Smooth muscle cell of the brain vasculature (primary cell): ENCODE measurements around the gene TMEM208.

Experiments
- DNase-seq: peaks from one replicate; pipeline ENCODE4 v3.0.0-alpha.2; 2012; ENCODE audit warnings: low read depth, low spot score

Gene TMEM208

DNA sequence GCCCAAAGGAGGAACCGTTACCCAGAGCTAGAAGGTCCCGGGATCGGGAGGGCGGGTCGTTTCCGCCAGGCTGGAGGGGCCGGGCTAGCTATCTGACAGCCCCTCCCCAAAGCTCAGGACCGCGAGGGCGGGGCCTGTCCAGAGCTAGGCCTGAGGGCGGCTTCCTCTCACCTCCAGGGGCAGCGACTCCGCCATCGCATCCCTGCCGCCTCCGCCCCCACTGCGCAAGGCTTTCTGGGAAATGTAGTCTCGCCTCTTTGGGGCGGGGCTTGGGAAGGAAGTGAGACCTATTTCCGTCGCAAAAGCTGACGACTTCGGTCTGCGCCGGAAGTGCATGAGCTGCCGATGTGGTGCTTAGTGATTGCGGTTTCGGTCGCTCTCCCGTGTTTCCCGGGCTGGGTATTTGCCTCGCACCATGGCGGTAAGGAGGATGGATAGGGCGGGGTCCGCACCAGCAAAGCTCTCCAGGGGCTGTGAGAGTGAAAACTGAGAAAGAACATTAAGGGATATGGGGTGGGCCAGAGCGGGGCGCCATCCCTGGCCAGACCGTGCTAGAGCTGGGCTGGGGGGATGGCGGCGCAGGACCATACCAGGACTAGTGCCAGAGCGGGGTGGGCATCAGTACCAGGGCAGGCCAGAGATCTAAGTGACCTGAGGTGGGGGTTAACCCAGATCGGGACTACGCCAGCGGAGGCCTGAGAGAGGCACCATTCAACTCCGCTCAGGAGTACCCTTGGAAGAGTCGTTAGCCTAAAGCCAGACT is at the start of gene TMEM208:
TMEM208 (plus strand) TSS at position 327 of the 763 bp plus-strand sequence; CDS start at position 416, 89 bp downstream.
- DNase-seq: peak; percentile 98

DNA sequence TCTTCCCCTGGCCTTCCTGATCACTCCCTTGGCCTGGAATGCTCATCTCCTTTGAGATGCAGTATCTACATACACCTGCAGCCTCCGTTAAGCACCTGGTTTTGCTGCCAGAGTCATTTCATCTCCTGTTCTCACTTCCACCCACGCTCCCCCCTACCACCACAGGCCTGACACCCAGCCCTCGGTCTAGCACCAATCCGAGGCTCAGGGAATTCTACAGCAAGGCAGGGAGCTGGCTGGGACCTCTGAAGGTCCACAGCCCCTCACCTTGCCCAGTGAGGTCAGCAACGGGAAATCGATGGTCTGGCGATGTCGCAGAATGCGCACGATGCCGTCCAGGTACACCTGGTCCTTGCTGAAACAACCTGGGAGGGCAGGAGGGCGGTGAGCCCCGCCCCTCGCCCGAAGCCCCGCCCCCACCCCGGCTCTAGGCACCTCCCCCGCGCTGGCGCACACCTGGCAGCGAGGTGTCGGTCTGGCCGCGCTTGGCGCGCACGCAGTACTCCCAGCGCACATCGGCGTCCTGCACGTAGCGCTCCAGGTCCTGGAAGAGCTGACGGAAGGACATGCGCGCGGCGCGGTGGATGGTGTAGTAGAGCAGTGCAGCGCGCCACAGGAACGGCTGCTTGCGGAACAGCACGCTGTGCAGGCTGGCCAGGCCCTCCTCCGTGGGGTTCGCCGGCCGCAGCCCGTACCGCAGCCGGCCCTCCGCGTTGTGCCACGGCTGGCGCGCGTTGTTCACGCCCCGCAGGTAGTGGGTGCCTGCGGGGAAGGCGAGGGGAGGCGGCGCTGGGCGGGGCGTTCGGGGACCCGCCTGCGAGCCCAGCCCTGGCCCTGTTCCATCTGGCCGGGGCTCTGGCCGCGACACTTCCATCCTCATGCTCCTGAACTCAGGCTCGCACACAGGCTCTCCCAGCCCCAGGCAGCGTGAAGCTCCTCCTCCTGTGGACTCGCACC is 48.9 kb upstream of the TMEM208 start:
- DNase-seq: no peak

DNA sequence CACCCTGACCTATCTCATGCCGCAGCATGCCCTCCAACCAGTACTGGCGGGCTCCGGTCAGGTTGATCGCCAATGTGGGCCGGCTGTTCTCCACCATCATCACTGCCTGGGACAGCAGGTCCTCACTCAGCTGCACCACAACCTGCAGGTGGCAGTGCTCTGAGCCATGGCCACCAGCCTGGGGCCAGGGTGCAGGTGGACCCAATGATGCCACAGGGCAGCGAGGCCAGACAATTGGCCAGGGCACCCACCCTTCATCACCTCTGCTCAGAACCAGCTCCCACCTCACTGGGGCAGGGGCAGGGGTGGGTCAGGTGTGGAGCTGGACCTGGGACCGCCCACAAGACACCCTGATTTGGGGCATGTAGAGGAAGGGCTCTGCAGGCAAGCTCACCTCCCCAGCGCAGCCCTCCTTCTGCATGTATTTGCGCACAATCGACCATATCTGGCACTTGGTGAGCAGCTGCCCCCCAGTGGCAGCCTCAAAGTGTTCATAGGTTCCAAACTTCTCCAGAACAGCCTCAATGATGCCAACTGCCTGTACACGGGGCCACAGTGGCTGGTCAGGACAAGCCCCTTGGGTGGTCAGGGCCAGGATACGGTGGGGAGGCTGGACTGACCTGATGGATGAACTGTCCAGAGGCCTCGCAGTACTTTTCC is 47.4 kb upstream of the TMEM208 start:
- no peak for DNase-seq

DNA sequence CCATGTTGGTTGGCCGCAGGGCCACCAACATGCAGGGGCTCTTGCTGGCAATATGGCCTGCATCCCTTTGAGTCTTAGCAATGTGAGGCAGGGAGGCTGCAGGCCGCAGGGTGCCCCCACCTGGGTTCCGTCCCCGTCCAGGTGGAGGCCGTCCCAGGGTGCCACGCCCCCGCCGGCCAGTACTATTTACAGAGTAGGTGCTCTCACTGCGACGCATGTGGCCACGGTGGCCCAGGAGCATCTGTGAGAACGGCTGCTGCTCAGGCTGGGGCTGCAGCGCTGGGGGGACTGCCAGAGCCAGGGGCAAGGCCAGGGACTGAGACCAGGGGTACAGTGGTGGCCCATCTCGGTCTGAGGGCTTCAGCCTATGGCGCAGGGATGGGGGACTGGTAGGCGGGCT is 46.8 kb upstream of the TMEM208 start:
- DNase-seq: no peak

DNA sequence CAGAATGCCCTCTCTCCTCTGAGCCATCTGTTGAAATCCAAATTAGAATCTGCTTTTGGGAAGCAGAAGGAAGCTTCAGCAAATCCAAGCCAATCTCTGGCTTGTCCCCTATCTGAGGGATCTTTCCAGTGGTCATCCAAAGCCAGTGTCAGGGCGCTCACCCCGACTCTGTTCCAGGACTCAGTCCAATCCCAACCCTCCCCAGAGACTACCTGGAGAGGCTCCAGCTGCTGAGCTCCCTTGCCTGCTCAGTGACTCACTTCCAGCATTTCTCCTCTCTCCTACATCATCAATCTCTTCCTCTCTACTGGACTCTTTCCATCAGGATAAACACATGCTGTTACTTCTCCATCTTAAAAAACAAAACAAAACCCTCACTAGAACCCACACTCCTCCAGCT is 45.6 kb upstream of the TMEM208 start:
- DNase-seq: peak; percentile 28

DNA sequence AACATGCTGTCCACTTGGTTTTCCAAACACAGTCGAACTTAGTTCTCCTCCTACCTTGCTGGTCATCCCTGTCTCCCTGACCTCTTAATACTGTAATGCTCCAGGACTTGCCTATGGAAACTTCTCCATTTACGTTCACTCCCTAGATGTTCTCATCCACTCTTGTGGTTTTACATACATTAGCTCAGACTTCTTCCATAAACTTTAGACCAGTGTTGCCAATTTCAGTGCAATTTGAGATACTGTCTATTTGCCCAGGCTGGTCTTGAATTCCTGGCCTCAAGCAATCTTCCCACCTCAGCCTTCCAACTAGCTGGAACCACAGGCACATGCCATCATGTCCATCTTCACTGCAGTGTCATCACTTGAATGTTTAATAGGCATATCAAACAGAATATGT is 44.6 kb upstream of the TMEM208 start:
- DNase-seq: no peak

DNA sequence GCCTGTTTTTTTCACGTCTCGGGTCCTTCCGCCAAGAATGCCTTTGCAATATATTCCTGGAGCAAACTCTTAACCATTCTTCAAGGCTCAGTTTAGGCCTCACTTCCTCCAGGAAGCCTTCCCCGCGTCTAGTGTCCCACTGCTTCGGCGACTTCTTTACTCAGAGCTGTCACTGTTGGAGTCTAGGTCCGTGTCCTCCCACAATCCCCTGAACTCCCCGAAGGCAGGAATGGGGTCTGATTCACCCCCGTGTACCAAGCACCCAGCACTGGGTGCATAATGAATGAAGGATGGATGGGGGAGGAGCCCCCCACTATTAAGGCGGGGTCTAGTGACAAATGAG is 43.7 kb upstream of the TMEM208 start:
- no peak for DNase-seq

DNA sequence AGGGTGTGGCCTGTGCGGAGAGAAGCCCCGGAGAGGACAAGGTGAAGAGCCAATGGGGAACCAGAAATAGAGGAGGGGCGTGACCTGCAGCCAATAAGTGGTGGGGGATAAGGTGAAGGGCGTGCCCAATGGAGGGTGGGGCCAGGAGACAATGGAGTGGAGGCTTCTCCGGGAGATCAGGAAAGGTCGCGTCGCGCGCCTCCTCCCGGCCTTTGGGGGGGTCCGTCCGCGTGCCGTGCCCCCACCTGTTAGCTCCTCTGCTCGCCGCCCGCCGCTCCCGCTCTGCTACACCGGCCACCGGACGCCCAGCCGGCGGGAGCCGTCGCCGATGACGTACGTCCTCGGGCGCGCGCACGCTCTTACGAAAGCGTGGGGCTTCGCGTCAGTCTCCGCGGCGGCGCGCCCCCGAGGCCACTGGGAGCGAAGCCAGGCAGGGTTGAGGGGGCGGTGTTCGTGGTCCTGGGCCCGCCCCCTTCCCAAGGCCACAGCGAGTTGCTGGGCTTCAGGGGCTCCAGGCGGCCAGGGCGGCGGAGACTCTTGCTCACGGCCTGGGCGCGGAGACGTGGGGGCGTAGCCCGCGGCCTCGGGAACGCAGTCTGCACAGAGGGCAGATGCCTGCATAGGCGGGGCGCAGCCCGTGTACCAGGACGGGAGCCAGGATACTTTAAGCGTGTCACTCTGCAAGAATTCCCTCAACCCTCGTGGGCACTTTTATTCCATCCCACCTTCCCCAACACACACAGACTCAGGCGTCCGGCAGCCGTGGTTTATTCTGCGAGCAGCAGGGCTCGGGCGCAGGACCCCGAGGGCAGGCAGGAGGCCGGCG is 43.1 kb upstream of the TMEM208 start, which contains the start of gene MATCAP1:
MATCAP1 (minus strand) TSS at position 337 of the 826 bp plus-strand sequence. CDS start 3,353 bp downstream, outside the sequence.
- peak; percentile 91 for DNase-seq

DNA sequence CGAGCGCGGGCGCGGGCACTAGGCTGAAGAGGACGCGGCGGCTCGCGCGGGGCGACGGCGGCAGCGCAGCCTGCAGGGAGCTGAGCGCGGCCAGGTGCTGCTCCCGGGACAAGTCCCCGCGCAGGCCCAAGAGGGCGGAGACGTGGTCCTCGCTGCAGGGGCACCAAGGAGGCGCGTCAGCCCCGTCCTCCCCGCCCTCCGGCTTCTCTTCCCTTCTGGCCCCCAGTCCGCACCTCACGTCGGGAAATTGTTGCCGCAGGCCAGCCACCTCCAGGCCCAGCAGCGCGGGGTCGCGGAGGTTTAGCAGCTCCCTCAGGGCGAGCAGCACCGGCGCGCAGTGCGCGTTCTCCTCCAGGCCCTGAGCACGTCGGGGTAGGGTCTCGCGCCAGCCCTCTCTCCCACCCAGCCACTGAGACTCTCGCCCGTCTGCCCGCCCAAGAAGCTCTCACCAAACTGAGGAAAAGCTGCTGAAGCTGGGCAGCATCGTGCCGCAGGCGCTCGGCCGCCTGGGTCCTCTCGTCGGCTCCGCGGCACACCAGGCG is 42.4 kb upstream of the TMEM208 start:
- no peak for DNase-seq

DNA sequence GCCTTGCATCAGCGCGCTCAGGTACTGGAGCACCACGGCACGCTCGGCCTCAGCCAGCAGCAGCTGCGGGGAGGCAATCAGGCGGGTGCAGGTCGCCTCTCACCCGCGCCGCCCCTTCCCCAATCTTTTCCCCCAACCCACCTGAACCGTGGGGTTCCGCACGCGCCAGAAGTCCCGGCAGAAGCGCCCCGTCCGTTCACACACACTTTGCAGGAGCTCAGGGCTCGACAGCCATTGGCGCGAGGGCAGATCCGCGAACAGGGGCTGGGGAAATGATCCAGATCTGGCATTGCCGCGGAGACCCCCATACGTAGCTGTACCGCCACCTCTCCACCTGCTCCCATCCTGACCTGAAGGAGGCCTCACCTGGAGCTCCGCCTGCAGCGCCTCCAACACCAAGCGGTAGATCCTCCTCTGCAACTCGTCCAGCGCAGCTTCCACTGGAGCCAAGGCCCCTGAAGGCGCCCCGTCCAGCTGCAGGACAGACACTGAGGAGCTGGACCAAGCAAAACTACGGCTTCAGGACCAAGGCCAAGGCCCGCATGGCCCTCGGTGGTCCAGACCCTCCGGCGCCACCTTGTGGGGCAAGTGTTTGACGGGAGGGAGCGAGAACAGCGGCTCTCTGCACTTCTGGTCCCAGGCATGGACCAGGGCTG is 41.8 kb upstream of the TMEM208 start:
- DNase-seq: peak; percentile 78

DNA sequence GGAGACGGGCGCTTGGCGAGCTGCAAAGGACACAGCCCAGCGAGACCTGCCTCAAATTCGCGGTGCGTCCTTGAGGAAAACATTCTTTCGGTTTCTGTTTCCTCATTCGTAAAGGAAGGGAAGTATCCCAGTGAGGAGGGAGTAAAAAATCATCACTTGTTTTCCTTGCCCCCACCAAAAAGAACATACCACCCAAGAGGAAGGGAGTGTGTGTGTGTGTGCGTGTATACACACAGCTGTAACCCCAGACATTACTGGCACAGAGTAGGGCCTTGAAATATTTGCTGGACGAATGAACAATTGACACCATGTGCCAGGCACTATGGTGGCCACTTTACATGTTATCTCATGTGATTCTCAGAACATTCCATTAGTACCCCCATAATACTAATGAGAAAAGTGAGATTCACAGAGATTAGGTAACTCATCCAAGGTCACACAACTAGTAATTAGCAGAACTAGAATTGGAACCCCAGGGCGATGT is 41.2 kb upstream of the TMEM208 start:
- no peak for DNase-seq

DNA sequence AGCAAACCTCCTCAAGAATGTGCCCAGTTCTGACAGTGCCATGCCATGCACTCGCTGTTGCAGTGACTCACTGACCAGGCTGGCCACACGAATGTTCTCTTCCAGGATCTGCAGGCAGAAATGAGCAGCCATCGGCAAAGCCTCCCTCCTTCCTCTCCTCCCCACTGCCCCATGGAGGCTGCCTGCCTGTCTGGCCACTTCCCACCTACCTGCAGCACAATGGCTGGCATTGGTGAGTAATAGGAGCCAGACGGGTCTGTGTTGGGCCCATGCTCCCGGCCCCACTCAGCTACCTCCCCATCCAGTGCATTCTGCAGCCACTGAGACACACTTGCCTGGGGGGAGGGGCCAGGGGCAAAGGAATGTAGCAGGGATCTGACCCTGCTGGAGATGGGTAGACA is 40.4 kb upstream of the TMEM208 start:
- no peak for DNase-seq

DNA sequence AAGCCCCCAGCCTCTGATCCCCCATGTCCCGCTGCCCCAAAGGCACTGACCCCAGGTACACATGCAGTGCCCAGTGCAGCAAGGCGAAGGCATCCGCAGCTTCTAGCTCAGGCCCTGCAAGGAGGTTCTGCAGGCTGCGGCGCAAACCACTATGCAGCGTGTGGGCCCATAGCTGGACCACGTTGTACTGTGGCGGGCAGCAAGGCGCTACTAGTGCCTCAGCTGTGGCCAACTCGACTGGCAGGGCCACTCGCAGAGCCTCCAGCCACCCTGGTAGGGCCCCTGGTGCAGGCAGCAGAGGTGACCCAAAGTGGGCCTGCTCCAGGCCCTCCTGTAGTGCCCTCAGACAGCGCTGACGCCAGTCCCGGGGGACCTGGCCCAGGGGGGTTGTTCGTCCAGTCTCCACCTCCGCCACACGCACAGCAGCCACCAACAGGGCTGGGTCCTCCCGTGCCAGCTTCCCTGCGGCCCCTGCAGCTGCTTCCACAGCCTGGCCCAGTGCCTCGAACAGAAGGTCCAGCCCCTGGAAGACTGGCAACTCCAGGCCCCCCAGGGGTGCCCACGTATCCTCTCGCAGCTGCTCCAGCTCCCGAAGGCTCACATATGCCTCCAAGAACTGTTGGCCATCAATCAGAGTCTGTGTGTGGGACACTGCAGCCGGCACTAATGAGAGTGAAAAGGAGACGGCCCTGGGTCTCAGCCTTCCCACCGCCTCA is 39.6 kb upstream of the TMEM208 start:
- DNase-seq: no peak

DNA sequence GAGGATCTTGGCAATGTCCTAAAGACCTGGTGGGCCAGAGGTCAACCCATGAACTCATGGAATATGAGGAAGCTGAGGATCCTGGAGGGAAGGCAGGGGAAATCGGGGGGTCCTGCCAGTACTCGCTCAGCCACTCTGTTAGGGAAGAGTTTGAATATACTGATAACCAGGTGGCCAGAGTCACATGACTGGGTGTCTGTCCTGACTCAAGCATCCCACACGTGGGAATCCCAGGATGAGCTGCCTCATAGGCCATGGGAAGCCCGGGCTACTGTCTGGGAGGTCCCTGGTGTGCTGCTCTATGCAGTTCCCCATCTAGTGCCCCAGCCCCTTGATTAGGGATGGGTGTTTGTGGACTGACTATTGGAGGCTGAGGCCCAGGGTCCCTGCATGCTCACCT is 38.6 kb upstream of the TMEM208 start:
- DNase-seq: no peak

DNA sequence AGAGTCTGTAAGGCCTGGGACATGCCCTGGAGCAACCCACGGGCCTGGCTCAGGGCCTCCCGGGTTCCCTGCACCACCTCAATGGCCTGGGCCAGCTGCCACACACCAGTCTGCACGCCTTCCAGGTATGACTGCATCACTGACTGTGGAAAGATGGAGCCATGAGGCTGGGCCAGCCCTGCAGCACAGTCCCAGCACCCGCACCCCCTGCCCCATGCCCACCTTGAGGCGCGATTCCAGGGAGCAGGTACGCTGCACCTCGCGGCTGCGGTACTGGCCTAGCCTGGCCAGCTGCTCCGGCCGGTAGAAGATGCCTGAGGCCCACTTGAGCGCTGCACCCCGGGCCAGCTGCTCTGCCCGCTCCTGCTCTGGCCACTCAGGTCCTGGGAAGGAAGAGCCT is 38.1 kb upstream of the TMEM208 start:
- DNase-seq: no peak

DNA sequence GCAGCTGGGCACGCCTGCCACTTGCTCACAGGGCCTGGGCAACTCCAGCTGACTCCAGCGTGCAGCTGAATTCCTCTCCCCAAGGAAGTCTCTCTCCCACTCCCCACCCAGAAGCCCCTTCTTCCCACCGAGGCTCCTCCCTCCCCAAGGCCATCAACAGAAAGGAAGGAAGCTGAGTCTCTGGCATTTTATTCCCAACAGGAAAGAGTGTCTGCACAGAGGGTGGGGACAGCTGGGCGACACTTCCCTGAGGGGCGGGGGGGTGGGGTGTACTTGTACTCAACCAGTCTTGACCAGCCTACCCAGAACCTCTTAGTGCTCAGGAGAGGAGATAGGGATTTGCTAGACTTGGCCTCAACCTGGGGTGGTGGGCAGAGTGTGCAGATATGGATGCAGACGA is 36.9 kb upstream of the TMEM208 start, which contains the start of gene EXOC3L1:
EXOC3L1 (minus strand) TSS at position 96 of the 400 bp plus-strand sequence. CDS start 460 bp downstream, outside the sequence.
- no peak for DNase-seq

DNA sequence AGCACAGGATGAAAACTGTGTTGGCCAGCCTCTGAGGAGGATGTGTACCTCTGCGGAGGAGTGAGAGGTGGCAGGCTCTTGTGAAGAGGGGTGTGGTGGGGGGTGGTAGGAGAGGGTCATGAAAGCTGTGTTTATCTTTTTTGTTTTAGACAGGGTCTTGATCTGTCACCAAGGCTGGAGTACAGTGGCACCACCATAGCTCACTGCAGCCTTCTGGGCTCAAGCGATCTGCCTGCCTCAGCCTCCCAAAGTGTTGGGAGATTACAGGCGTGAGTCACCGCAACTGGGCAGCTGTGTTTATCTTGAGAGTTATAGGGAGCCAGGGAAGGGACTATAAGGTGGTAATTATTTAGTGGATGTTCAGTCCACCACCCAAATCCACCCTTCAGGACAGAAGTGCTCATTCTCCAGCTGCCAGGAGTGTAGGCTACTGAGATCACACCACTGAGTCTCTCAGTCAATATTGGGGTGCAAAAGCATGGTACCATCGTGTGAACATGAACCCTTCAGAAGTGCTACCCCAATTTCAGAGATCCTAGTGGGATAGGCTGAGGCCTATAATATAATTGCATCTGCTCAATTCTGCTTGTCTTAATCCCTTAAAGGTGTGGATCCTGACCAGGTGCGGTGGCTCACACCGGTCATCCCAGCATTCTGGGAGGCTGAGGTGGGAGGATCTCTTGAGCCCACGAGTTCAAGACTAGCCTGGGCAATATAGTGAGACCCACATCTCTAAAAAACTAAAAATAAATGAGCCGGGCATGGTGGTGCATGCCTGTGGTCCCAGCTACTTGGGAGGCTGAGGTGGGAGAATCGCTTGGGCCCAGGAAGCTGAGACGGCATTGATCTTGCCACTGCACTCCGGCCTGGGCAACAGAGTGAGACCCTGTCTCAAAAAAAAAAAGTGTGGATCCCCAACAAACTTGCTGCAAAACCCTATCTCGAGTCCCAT is 36.2 kb upstream of the TMEM208 start:
- DNase-seq: no peak

DNA sequence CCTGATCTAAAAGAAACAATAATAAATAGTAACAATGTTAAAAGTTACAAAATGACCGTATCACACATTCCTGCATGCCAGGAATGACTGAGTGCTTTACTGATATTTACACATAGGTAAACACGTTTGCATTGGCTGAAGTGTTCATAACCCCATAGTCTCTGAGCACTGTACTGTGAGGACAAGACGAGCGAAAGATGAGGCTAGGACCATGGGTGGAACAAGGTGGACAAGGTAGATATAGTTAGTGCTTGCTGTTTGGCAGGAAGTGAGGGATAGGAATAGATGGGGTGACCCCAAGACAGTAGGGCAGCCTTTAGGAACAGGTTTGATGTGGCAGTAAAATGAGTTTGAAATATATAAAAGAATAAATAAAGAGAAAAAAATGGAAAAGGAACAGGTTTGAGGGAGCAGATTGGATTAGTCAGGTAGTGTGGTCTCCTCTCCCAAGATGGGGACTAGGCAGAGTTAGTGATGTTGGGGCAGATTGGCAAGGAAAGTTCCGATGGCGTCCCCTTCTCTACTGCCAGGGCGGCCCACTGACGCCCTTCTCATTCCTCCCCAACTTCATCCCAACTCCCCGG is 35.4 kb upstream of the TMEM208 start:
- DNase-seq: no peak
